SU-DHL-6 (cell line): ENCODE data around the gene ADGRG7.

Experiments used
- H2AFZ ChIP-seq: fragments of 200-600 bp; sonication (generic); 2 replicates; pipeline ENCODE4 v1.6.1; 2014; ENCODE audit warnings: low read depth, mild to moderate bottlenecking, moderate library complexity, mixed read lengths, antibody characterized with exemption, low read length; ENCODE audit not compliant: severe bottlenecking
- H3F3A ChIP-seq: fragments of 200-600 bp; shearing (Covaris generic); 2 replicates; pipeline ENCODE4 v1.6.0; 2016; ENCODE audit warnings: antibody characterized with exemption, mild to moderate bottlenecking; ENCODE audit not compliant: insufficient read depth
- H3K27ac ChIP-seq: fragments of 200-600 bp; sonication (generic); 2 replicates; pipeline ENCODE4 v1.5.1; 2016; ENCODE audit warnings: low read depth, mild to moderate bottlenecking, low read length, moderate library complexity, mixed read lengths
- H3K27me3 ChIP-seq: fragments of 200-600 bp; sonication (generic), shearing (Covaris generic); 2 replicates; pipeline ENCODE4 v1.6.0; 2014; ENCODE audit warnings: mild to moderate bottlenecking, low read length
- H3K36me3 ChIP-seq: fragments of 200-600 bp; sonication (generic); 2 replicates; pipeline ENCODE4 v1.6.1; 2014; ENCODE audit warnings: mild to moderate bottlenecking, low read length, mixed read lengths
- H3K4me2 ChIP-seq: fragments of 300-600, 200-600 bp; shearing (Covaris generic), sonication (generic); 2 replicates; pipeline ENCODE4 v1.6.0; 2014; ENCODE audit warnings: low read length, low read depth, mild to moderate bottlenecking; ENCODE audit not compliant: poor library complexity, severe bottlenecking
- H3K4me3 ChIP-seq: fragments of 200-600 bp; sonication (generic); 2 replicates; pipeline ENCODE4 v1.5.1; 2014; ENCODE audit warnings: antibody characterized with exemption, low read length, mild to moderate bottlenecking, mixed read lengths; ENCODE audit not compliant: insufficient read depth, poor library complexity, severe bottlenecking
- H3K79me2 ChIP-seq: fragments of 200-600 bp; sonication (generic); 2 replicates; pipeline ENCODE4 v1.6.1; 2014; ENCODE audit warnings: mild to moderate bottlenecking, low read length, moderate library complexity; ENCODE audit not compliant: insufficient read depth
- H3K9ac ChIP-seq: fragments of 200-600 bp; sonication (generic); 2 replicates; pipeline ENCODE4 v1.7.0; 2014; ENCODE audit warnings: mild to moderate bottlenecking, low read length
- H3K9me2 ChIP-seq: fragments of 200-600 bp; sonication (generic); replicated peaks from 2 replicates; pipeline ENCODE4 v1.6.1; 2014; ENCODE audit warnings: low read length; ENCODE audit not compliant: insufficient read depth
- H3K9me3 ChIP-seq: fragments of 200-600 bp; sonication (generic); 2 replicates; pipeline ENCODE4 v1.6.1; 2014; ENCODE audit warnings: low read length, mixed read lengths; ENCODE audit not compliant: insufficient read depth
- H4K20me1 ChIP-seq: fragments of 200-600 bp; sonication (generic); 2 replicates; pipeline ENCODE4 v1.6.1; 2014; ENCODE audit warnings: low read depth, mild to moderate bottlenecking, antibody characterized with exemption, low read length, moderate library complexity, mixed read lengths
- CTCF ChIP-seq: fragments of 200-600 bp; sonication (generic); IDR thresholded peaks from one replicate; pipeline ENCODE4 v1.5.1; 2017; ENCODE audit warnings: antibody characterized with exemption, mild to moderate bottlenecking, low read length, moderate library complexity; ENCODE audit not compliant: insufficient read depth, poor library complexity, severe bottlenecking
- EZH2phosphoT487 ChIP-seq: fragments of 200-600 bp; sonication (generic), shearing (Covaris generic); conservative IDR thresholded peaks from 2 replicates; pipeline ENCODE4 v1.6.1; 2018; ENCODE audit warnings: mild to moderate bottlenecking, antibody characterized with exemption, low read length, moderate library complexity, mixed read lengths

ADGRG7 gene

GRCh38 chr3:100693225-100693624 is 83.8 kb downstream of the ADGRG7 start:
- no peaks in the 10 kb centered on the region for H3K9me3 ChIP-seq
- no peak overlapping the region for H3K9ac ChIP-seq
- H2AFZ ChIP-seq, result no peak overlapping the region
- H3K36me3 ChIP-seq, result no peaks in the 10 kb centered on the region
- H3K9me2 ChIP-seq, result no peaks in the 10 kb centered on the region
- no peak overlapping the region for H3K27ac ChIP-seq
- H3K27me3 ChIP-seq, result no peaks in the 10 kb centered on the region
- TF ChIP-seq EZH2phosphoT487, result no peak
- H3K4me3 ChIP-seq, result no peak overlapping the region
- H4K20me1 ChIP-seq, result no peaks in the 10 kb centered on the region
- H3F3A ChIP-seq, result no peaks in the 10 kb centered on the region
- no peak overlapping the region for H3K4me2 ChIP-seq
- H3K79me2 ChIP-seq, result no peaks in the 10 kb centered on the region

- H3K9me2 ChIP-seq, result no peaks in the 10 kb centered on the region
- no peaks in the 10 kb centered on the region for H3K9me3 ChIP-seq
- H4K20me1 ChIP-seq, result no peaks in the 10 kb centered on the region
- no peak overlapping the region for H2AFZ ChIP-seq
- H3K9ac ChIP-seq, result no peak overlapping the region
- no peaks in the 10 kb centered on the region for H3K27me3 ChIP-seq
- H3K4me2 ChIP-seq, result no peak overlapping the region
- no peaks in the 10 kb centered on the region for H3K36me3 ChIP-seq
- H3K27ac ChIP-seq, result no peak overlapping the region
- H3K4me3 ChIP-seq, result no peak overlapping the region
- H3F3A ChIP-seq, result no peaks in the 10 kb centered on the region
- H3K79me2 ChIP-seq, result no peaks in the 10 kb centered on the region
- TF ChIP-seq EZH2phosphoT487, result no peak
- no peak for TF ChIP-seq CTCF
Observed at GRCh38 chr3:100695696-100696095, 86.3 kb downstream of the ADGRG7 start.

GRCh38 chr3:100696161-100696560 is 86.8 kb downstream of the ADGRG7 start:
- TF ChIP-seq EZH2phosphoT487 (no peak), CTCF (no peak)
- H3K9me3 ChIP-seq, result no peaks in the 10 kb centered on the region

DNA sequence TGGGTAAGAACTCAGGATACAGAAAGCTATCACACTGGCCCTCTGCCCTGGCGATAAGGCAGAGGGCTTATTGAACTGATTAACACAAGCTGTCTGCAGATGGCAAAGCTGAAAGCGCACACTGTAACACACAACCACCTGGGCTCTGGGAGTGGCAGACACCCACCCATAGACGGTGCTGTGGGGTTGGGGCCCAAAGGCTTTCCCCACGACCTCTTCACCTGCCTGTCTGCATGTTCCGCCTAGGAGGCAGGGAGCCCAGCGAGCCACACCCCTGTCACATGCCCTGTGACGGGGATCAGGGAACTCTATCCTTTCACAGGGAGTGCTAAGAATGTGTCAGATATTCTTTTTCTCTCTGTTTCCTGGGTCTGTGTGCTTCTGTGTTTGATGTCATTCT is 87.8 kb downstream of the ADGRG7 start:
- no peaks in the 10 kb centered on the region for H4K20me1 ChIP-seq
- no peaks in the 10 kb centered on the region for H3K36me3 ChIP-seq
- H3K9me2 ChIP-seq, result no peaks in the 10 kb centered on the region
- H3K4me2 ChIP-seq, result no peak overlapping the region
- no peak overlapping the region for H3K27ac ChIP-seq
- H3K9ac ChIP-seq, result no peak overlapping the region
- TF ChIP-seq CTCF, result no peak
- H2AFZ ChIP-seq, result no peak overlapping the region
- H3F3A ChIP-seq, result no peaks in the 10 kb centered on the region
- no peaks in the 10 kb centered on the region for H3K27me3 ChIP-seq
- H3K4me3 ChIP-seq, result no peak overlapping the region
- H3K9me3 ChIP-seq, result no peaks in the 10 kb centered on the region
- no peaks in the 10 kb centered on the region for H3K79me2 ChIP-seq

More at GRCh38 chr3:100696161-100696560, 86.8 kb downstream of the ADGRG7 start:
- Histone ChIP-seq H3K4me2 (no peak overlapping the region), H3K27me3 (no peaks in the 10 kb centered on the region), H4K20me1 (no peaks in the 10 kb centered on the region), H2AFZ (no peak overlapping the region), H3K9ac (no peak overlapping the region), H3K9me2 (no peaks in the 10 kb centered on the region), H3K36me3 (no peaks in the 10 kb centered on the region), H3K4me3 (no peak overlapping the region), H3K79me2 (no peaks in the 10 kb centered on the region), H3K27ac (no peak overlapping the region), H3F3A (no peaks in the 10 kb centered on the region)
